ENCODE data around the gene CHPT1.

Gene CHPT1

DNA sequence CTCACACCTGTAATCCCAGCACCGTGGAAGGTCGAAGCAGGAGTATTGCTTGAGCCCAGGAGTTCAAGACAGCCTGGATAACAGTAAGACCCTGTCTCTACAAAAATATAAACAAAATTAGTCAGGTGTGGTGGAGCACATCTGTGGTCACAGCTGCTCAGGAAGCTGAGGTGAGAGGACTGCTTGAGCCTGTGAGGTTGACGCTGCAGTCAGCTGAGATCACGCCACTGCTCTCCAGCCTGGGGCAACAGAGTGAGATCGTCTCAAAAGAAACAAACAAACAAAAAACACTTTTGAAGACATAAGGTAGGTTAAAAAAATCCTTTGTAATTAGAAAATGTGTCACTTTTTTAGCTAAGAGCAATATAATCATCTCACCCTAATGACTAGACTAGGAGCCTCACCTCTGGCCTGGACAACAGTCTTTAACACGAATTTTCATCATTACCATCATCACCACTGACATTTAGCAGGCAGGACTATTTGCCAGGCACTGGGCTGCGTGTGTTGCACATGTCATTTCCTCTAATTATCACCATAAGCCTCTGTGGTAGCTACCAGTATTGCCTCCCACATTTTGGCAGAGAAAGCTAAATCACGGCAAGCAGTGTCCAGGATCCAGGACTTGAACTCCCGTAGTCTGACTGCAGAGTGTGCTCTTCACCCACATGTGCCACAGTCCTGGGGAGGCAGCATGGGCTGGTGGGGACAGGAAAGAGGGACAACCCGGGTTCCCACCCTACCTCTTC is 46.5 kb downstream of the CHPT1 start:
- DNase-seq (ENCODE audit: extremely low read depth, low read depth) = no peak
- TF ChIP-seq, protein P1, sequence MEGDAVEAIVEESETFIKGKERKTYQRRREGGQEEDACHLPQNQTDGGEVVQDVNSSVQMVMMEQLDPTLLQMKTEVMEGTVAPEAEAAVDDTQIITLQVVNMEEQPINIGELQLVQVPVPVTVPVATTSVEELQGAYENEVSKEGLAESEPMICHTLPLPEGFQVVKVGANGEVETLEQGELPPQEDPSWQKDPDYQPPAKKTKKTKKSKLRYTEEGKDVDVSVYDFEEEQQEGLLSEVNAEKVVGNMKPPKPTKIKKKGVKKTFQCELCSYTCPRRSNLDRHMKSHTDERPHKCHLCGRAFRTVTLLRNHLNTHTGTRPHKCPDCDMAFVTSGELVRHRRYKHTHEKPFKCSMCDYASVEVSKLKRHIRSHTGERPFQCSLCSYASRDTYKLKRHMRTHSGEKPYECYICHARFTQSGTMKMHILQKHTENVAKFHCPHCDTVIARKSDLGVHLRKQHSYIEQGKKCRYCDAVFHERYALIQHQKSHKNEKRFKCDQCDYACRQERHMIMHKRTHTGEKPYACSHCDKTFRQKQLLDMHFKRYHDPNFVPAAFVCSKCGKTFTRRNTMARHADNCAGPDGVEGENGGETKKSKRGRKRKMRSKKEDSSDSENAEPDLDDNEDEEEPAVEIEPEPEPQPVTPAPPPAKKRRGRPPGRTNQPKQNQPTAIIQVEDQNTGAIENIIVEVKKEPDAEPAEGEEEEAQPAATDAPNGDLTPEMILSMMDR (IDR thresholded peaks at IDR 0.05; ENCODE audit: low read depth, low read length, missing control alignments) = no peak
- H3K4me3 ChIP-seq (replicated peaks; ENCODE audit: low read depth, low read length) = no peak overlapping the region

GRCh38 chr12:101745481-101745880 is 48.0 kb downstream of the CHPT1 start:
- no peak overlapping the region for H3K4me3 ChIP-seq (replicated peaks; ENCODE audit: low read depth, low read length)
- DNase-seq (ENCODE audit: extremely low read depth, low read depth) = no peak
- TF ChIP-seq, protein P1 (IDR thresholded peaks at IDR 0.05; ENCODE audit: low read depth, low read length, missing control alignments) = no peak

- no peak overlapping the region for H3K4me3 ChIP-seq (replicated peaks; ENCODE audit: low read depth, low read length)
- TF ChIP-seq, protein P1 (IDR thresholded peaks at IDR 0.05; ENCODE audit: low read depth, low read length, missing control alignments) = no peak
- DNase-seq (ENCODE audit: extremely low read depth, low read depth) = no peak
Measured at GRCh38 chr12:101746196-101746595, 48.8 kb downstream of the CHPT1 start.

GRCh38 chr12:101746661-101747060 is 49.2 kb downstream of the CHPT1 start:
- H3K4me3 ChIP-seq (replicated peaks; ENCODE audit: low read depth, low read length) = no peak overlapping the region
- no peak for DNase-seq (ENCODE audit: extremely low read depth, low read depth)
- TF ChIP-seq, protein P1 (IDR thresholded peaks at IDR 0.05; ENCODE audit: low read depth, low read length, missing control alignments) = no peak

- H3K4me3 ChIP-seq (replicated peaks; ENCODE audit: low read depth, low read length) = no peak overlapping the region
- no peak for DNase-seq (ENCODE audit: extremely low read depth, low read depth)
- TF ChIP-seq, protein P1 (IDR thresholded peaks at IDR 0.05; ENCODE audit: low read depth, low read length, missing control alignments) = no peak
Measured at GRCh38 chr12:101747697-101748096, 50.3 kb downstream of the CHPT1 start.

DNA sequence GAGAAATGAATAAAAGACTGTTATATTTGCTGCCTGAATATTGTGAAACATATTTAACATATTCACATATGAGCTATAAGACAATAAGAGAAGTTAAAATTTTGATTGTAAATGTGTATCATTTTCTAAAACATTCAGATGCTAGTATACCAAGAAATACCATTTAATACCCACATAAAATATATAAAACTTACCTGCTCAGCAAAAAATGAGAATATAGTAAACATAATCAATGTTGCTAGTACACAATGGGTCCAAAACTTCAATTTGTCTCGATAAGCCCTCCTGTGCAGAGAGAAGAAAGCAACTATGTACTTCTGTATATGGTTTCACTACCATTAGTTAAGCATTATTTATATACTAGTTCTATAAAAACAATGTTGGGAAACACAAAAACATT is 51.5 kb downstream of the CHPT1 start:
- TF ChIP-seq, protein P1 (IDR thresholded peaks at IDR 0.05; ENCODE audit: low read depth, low read length, missing control alignments) = no peak
- DNase-seq (ENCODE audit: extremely low read depth, low read depth) = no peak
- no peak overlapping the region for H3K4me3 ChIP-seq (replicated peaks; ENCODE audit: low read depth, low read length)

DNA sequence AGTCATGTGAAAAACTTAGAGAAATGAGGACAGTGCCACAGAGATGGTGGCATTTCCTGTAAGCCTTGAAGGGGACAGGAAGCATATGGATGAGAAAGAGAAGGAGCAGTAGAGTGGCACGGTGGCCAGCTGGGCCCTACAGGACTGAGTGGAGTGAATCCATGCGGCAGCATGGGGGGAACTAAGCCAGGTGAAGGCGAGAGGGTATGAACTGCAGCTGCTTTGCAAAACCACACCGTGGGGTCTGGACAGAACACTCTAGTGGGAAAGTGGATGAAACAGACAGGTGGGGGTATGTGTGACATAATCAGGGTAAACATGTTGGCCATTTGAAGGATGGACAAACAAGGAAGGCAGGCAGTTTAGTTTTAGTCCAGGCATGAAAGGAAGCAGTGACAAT is 52.2 kb downstream of the CHPT1 start:
- DNase-seq (ENCODE audit: extremely low read depth, low read depth) = no peak
- TF ChIP-seq, protein P1 (IDR thresholded peaks at IDR 0.05; ENCODE audit: low read depth, low read length, missing control alignments) = no peak
- no peak overlapping the region for H3K4me3 ChIP-seq (replicated peaks; ENCODE audit: low read depth, low read length)
